Right cardiac atrium (tissue), 5 donors: Measurements from ENCODE around the gene FTO. TPM values are rescaled to one million over a fixed set of nuclear protein-coding genes. Genes with fewer than 3 reads are reported as not detected.

Source experiments
- ATAC-seq, 2 donors: fragments of 200-7000 bp; cut with Tn5 transposase; one replicate each; pipeline versions ENCODE4 v1.8.0 to v1.9.1; 2020; ENCODE audit warnings: moderate library complexity in 2 of 2, mild to moderate bottlenecking in 1 of 2
- DNase-seq, 3 donors: peaks; one replicate each; pipeline ENCODE4 v3.0.0-alpha.2; 2020
- H3K27ac ChIP-seq: one replicate; pipeline ENCODE4 v1.5.1; 2013; ENCODE audit warnings: mild to moderate bottlenecking, low read length, control low read depth, moderate library complexity
- H3K27me3 ChIP-seq: one replicate; pipeline ENCODE4 v1.6.1; 2013; ENCODE audit not compliant: control insufficient read depth, insufficient read depth
- H3K4me1 ChIP-seq: one replicate; pipeline ENCODE4 v1.6.1; 2013; ENCODE audit warnings: low read length; ENCODE audit not compliant: control insufficient read depth, insufficient read depth
- H3K4me3 ChIP-seq: one replicate; pipeline ENCODE4 v1.5.1; 2013; ENCODE audit warnings: low read length, control low read depth
- H3K9me3 ChIP-seq: one replicate; pipeline ENCODE4 v1.6.1; 2013; ENCODE audit warnings: low read length; ENCODE audit not compliant: control insufficient read depth
- WGBS: extraction: QIAGEN DNeasy Blood & Tissue Kit; methylation state at CpG from one replicate; pipeline ENCODE4 v1.1.7; 2013; 5-methylcytosine and 5-hydroxymethylcytosine counted together
- intact Hi-C, 4 donors: fragments of 100-400 bp; cut with DNase I; formaldehyde crosslinking; loops; one replicate each; pipeline versions ENCODE4 v1.11.0 to v1.14.0; 2022 to 2023
- polyA plus RNA-seq: library from polyadenylated mRNA; stranded (reverse); fragments of 200-250 nt; gene quantifications from one replicate; pipeline ENCODE4 v1.2.3, GENCODE V29; 2013
- total RNA-seq, 4 donors: library from RNA; stranded (reverse); fragmentation: NEBNext Ultra II Directional; extraction: Animal tissue kit (Norgen Biotek cat#: 25700); gene quantifications; one replicate each; pipeline ENCODE4 v1.2.1, GENCODE V29; 2021
- donor health status: healthy with polysubstance abuse.
- donor health status: DM: no; HTN: yes; CAD: no.
- donor health status: DM: no; HTN: no; CAD: no.
- donor health status: DM: no; HTN: yes; CAD: no; lungs with severe emphysema.
- donor health status: DM: yes; HTN: yes; CAD: no.

The FTO gene
- total and polyA plus RNA-seq, 5 donors, result 21.9 to 86.3 (median 78.2) TPM

GRCh38 chr16:54022362-54022761, 318.4 kb downstream of the FTO start:
- Histone ChIP-seq H3K4me3 (no peak overlapping the region), H3K9me3 (no peaks in the 10 kb centered on the region), H3K27me3 (no peaks in the 10 kb centered on the region), H3K4me1 (no peaks in the 10 kb centered on the region), H3K27ac (no peak overlapping the region)
- intact Hi-C loops, result no loop called here
- ATAC-seq (no peak), DNase-seq (no peak)
- 94% methylated on average over 1 of the region's 1 CpG for WGBS

- intact Hi-C loops, result no loop called here
Observed at GRCh38 chr16:54026456-54026855, 322.5 kb downstream of the FTO start.

GRCh38 chr16:54027062-54027461, 323.1 kb downstream of the FTO start:
- intact Hi-C loops, result no loop called here
- H3K4me1 ChIP-seq, result peaks cover 1% of the 10 kb centered on the region
- ATAC-seq, result no peak
- H3K4me3 ChIP-seq, result no peak overlapping the region
- no peaks in the 10 kb centered on the region for H3K9me3 ChIP-seq
- no peak for DNase-seq
- H3K27me3 ChIP-seq, result no peaks in the 10 kb centered on the region
- H3K27ac ChIP-seq, result no peak overlapping the region
- WGBS, result 91% methylated on average over 4 of the region's 4 CpGs

More at GRCh38 chr16:54026456-54026855, 322.5 kb downstream of the FTO start:
- no peaks in the 10 kb centered on the region for H3K9me3 ChIP-seq
- H3K27me3 ChIP-seq, result no peaks in the 10 kb centered on the region
- DNase-seq (no peak), ATAC-seq (no peak)
- no peak overlapping the region for H3K4me3 ChIP-seq
- peaks cover 1% of the 10 kb centered on the region for H3K4me1 ChIP-seq
- H3K27ac ChIP-seq, result no peak overlapping the region
- whole genome bisulfite sequencing, result 49% methylated on average over 1 of the region's 1 CpG

- no peak for ATAC-seq
- no peak overlapping the region for H3K27ac ChIP-seq
- no peaks in the 10 kb centered on the region for H3K9me3 ChIP-seq
- no peak overlapping the region for H3K4me3 ChIP-seq
- peaks cover 1% of the 10 kb centered on the region for H3K4me1 ChIP-seq
- WGBS, result 67% methylated on average over 1 of the region's 1 CpG
- no peak for DNase-seq
- intact Hi-C loops, result no loop called here
- H3K27me3 ChIP-seq, result no peaks in the 10 kb centered on the region
Observed at GRCh38 chr16:54027558-54027957, 323.6 kb downstream of the FTO start.

GRCh38 chr16:54027995-54028394, 324.0 kb downstream of the FTO start:
- Histone ChIP-seq H3K9me3 (no peaks in the 10 kb centered on the region), H3K27ac (no peak overlapping the region), H3K27me3 (no peaks in the 10 kb centered on the region), H3K4me1 (peaks cover 1% of the 10 kb centered on the region), H3K4me3 (no peak overlapping the region)
- intact Hi-C loops, result no loop called here
- 69% methylated on average over 3 of the region's 3 CpGs for WGBS
- DNase-seq, result no peak
- no peak for ATAC-seq

GRCh38 chr16:54030451-54030850, 326.5 kb downstream of the FTO start:
- Histone ChIP-seq H3K4me1 (peaks cover 1% of the 10 kb centered on the region), H3K4me3 (no peak overlapping the region), H3K27me3 (no peaks in the 10 kb centered on the region), H3K9me3 (no peaks in the 10 kb centered on the region), H3K27ac (no peak overlapping the region)
- intact Hi-C loops, result no loop called here
- ATAC-seq, result no peak
- 85% methylated on average over 1 of the region's 1 CpG for WGBS
- no peak for DNase-seq

- Histone ChIP-seq H3K27me3 (no peaks in the 10 kb centered on the region), H3K27ac (no peak overlapping the region), H3K9me3 (no peaks in the 10 kb centered on the region), H3K4me1 (peaks cover 1% of the 10 kb centered on the region), H3K4me3 (no peak overlapping the region)
- 97% methylated on average over 5 of the region's 5 CpGs for WGBS
- no peak for DNase-seq
- intact Hi-C loops, result no loop called here
- ATAC-seq, result no peak
Observed at GRCh38 chr16:54031107-54031760, 327.3 kb downstream of the FTO start.

GRCh38 chr16:54033747-54034146, 329.8 kb downstream of the FTO start:
- no peak for ATAC-seq
- H3K27ac ChIP-seq, result no peak overlapping the region
- no peaks in the 10 kb centered on the region for H3K4me1 ChIP-seq
- no peaks in the 10 kb centered on the region for H3K27me3 ChIP-seq
- intact Hi-C loops, result no loop called here
- no peak overlapping the region for H3K4me3 ChIP-seq
- WGBS, result 96% methylated on average over 6 of the region's 6 CpGs
- H3K9me3 ChIP-seq, result no peaks in the 10 kb centered on the region
- no peak for DNase-seq

GRCh38 chr16:54034684-54035083, 330.7 kb downstream of the FTO start:
- intact Hi-C loops, result no loop called here
- no peak overlapping the region for H3K4me3 ChIP-seq
- no peak for ATAC-seq

GRCh38 chr16:54040480-54040879, 336.5 kb downstream of the FTO start:
- no peaks in the 10 kb centered on the region for H3K4me1 ChIP-seq
- H3K27me3 ChIP-seq, result no peaks in the 10 kb centered on the region
- WGBS, result 88% methylated on average over 5 of the region's 5 CpGs
- no peak overlapping the region for H3K27ac ChIP-seq
- H3K9me3 ChIP-seq, result no peaks in the 10 kb centered on the region
- H3K4me3 ChIP-seq, result no peak overlapping the region
- ATAC-seq, result no peak
- intact Hi-C loops, result no loop called here
- DNase-seq, result no peak

More at GRCh38 chr16:54034684-54035083, 330.7 kb downstream of the FTO start:
- H3K27ac ChIP-seq, result no peak overlapping the region
- no peaks in the 10 kb centered on the region for H3K4me1 ChIP-seq
- 100% methylated on average over 1 of the region's 1 CpG for WGBS
- DNase-seq, result no peak
- H3K27me3 ChIP-seq, result no peaks in the 10 kb centered on the region
- no peaks in the 10 kb centered on the region for H3K9me3 ChIP-seq

- Histone ChIP-seq H3K4me1 (no peaks in the 10 kb centered on the region), H3K4me3 (no peak overlapping the region), H3K27ac (no peak overlapping the region), H3K9me3 (no peaks in the 10 kb centered on the region), H3K27me3 (no peaks in the 10 kb centered on the region)
- intact Hi-C loops, result no loop called here
- WGBS, result 92% methylated on average over 6 of the region's 6 CpGs
- DNase-seq (no peak), ATAC-seq (no peak)
Observed at GRCh38 chr16:54040975-54041374, 337.0 kb downstream of the FTO start.
